CD14-positive monocyte (primary cell): ENCODE measurements around the gene SH2D1B. TPM values are rescaled to one million over a fixed set of nuclear protein-coding genes. Genes with fewer than 3 reads are reported as not detected.

ENCODE experiments used
- DNase-seq, 3 donors: peaks; one replicate each; pipeline ENCODE4 v3.0.0-alpha.2; 2011 to 2022
- H2AFZ ChIP-seq: 2 replicates; pipeline ENCODE4 v1.6.0; 2012; ENCODE audit warnings: mild to moderate bottlenecking, low read depth, low read length, inconsistent platforms; ENCODE audit not compliant: insufficient read depth, poor library complexity, severe bottlenecking
- H3K27ac ChIP-seq, 2 donors: 1 replicate in 1 of 2; 2 replicates in 1 of 2; pipeline ENCODE4 v1.5.1; 2012 to 2013; ENCODE audit warnings: low read length in 2 of 2, control low read depth in 1 of 2, inconsistent platforms in 1 of 2, low read depth in 1 of 2, mild to moderate bottlenecking in 1 of 2
- H3K27me3 ChIP-seq, 2 donors: one replicate each; pipeline versions ENCODE4 v1.6.0 to v1.6.1; 2011 to 2013; ENCODE audit warnings: low read length in 2 of 2; ENCODE audit not compliant: control insufficient read depth in 2 of 2, insufficient read depth in 2 of 2
- H3K36me3 ChIP-seq, 2 donors: replicated peaks in 1 of 2; 1 replicate in 1 of 2; 2 replicates in 1 of 2; pipeline versions ENCODE4 v1.5.1 to v1.6.1; 2012 to 2013; ENCODE audit warnings: low read length in 2 of 2, control low read depth in 1 of 2, inconsistent platforms in 1 of 2, mild to moderate bottlenecking in 1 of 2; ENCODE audit not compliant: insufficient read depth in 2 of 2, control insufficient read depth in 1 of 2
- H3K4me1 ChIP-seq, 2 donors: 1 replicate in 1 of 2; 2 replicates in 1 of 2; pipeline versions ENCODE4 v1.5.1 to v1.6.1; 2012 to 2013; ENCODE audit warnings: low read length in 2 of 2, control low read depth in 1 of 2, inconsistent platforms in 1 of 2, mild to moderate bottlenecking in 1 of 2, moderate library complexity in 1 of 2; ENCODE audit not compliant: insufficient read depth in 2 of 2, control insufficient read depth in 1 of 2
- H3K4me2 ChIP-seq: replicated peaks from 2 replicates; pipeline ENCODE3; 2012; ENCODE audit warnings: low read length, moderate library complexity, mild to moderate bottlenecking; ENCODE audit not compliant: poor library complexity, severe bottlenecking; ENCODE audit errors: extremely low read depth
- H3K4me3 ChIP-seq, 3 experiments: fragments of 200-600 bp in 1 of 3; sonication (generic) in 1 of 3; replicated peaks in 1 of 3; 1 replicate in 2 of 3; 2 replicates in 1 of 3; pipeline ENCODE4 v1.5.1; 2011 to 2013; ENCODE audit warnings: low read length in 3 of 3, mild to moderate bottlenecking in 3 of 3, control low read depth in 2 of 3, low read depth in 2 of 3, inconsistent platforms in 1 of 3, moderate library complexity in 1 of 3
- H3K79me2 ChIP-seq: 2 replicates; pipeline ENCODE4 v1.6.0; 2012; ENCODE audit warnings: mild to moderate bottlenecking, control low read depth, inconsistent platforms, low read length, moderate library complexity; ENCODE audit not compliant: insufficient read depth
- H3K9ac ChIP-seq: 2 replicates; pipeline ENCODE4 v1.6.0; 2017; ENCODE audit warnings: low read length, mild to moderate bottlenecking; ENCODE audit not compliant: insufficient read depth, poor library complexity, severe bottlenecking
- H3K9me3 ChIP-seq, 2 donors: replicated peaks in 1 of 2; 1 replicate in 1 of 2; 2 replicates in 1 of 2; pipeline versions ENCODE4 v1.5.1 to v1.6.1; 2012 to 2013; ENCODE audit warnings: low read length in 2 of 2, control low read depth in 1 of 2; ENCODE audit not compliant: control insufficient read depth in 1 of 2, insufficient read depth in 1 of 2
- H4K20me1 ChIP-seq: 2 replicates; pipeline ENCODE4 v1.6.0; 2012; ENCODE audit warnings: mild to moderate bottlenecking, low read length, control low read depth, moderate library complexity; ENCODE audit not compliant: insufficient read depth
- H3K27ac Mint-ChIP-seq, 7 donors: one replicate each; pipeline ENCODE4 v1.8.0; 2020; ENCODE audit warnings: mild to moderate bottlenecking in 7 of 7, mixed read lengths in 7 of 7, moderate library complexity in 6 of 7, inconsistent platforms in 2 of 7
- H3K27me3 Mint-ChIP-seq, 3 donors: one replicate each; pipeline ENCODE4 v1.8.0; 2021 to 2022; ENCODE audit warnings: low read depth in 3 of 3, mild to moderate bottlenecking in 3 of 3, mixed read lengths in 3 of 3, moderate library complexity in 3 of 3, inconsistent platforms in 1 of 3
- H3K36me3 Mint-ChIP-seq, 2 donors: one replicate each; pipeline ENCODE4 v1.8.0; 2020; ENCODE audit warnings: mixed read lengths in 2 of 2, inconsistent platforms in 1 of 2, mild to moderate bottlenecking in 1 of 2
- H3K4me1 Mint-ChIP-seq: one replicate; pipeline ENCODE4 v1.8.0; 2020; ENCODE audit warnings: mild to moderate bottlenecking, mixed read lengths
- H3K4me3 Mint-ChIP-seq, 2 donors: one replicate each; pipeline ENCODE4 v1.8.0; 2020; ENCODE audit warnings: mild to moderate bottlenecking in 2 of 2, mixed read lengths in 2 of 2, moderate library complexity in 1 of 2
- H3K9me3 Mint-ChIP-seq, 7 donors: one replicate each; pipeline ENCODE4 v1.8.0; 2020 to 2022; ENCODE audit warnings: mixed read lengths in 7 of 7, mild to moderate bottlenecking in 6 of 7, moderate library complexity in 6 of 7, inconsistent platforms in 2 of 7
- CTCF ChIP-seq: fragments of 200-600 bp; IDR thresholded peaks from one replicate; pipeline ENCODE4 v1.8.0; 2022; ENCODE audit warnings: antibody characterized with exemption, mild to moderate bottlenecking
- WGBS: methylation state at CpG from one replicate; pipeline ENCODE4 v1.1.5; 2013; ENCODE audit warnings: missing lambda C conversion rate; ENCODE audit not compliant: insufficient coverage; 5-methylcytosine and 5-hydroxymethylcytosine counted together
- intact Hi-C, 2 donors: fragments of 100-400 bp; cut with micrococcal nuclease; formaldehyde crosslinking; loops; one replicate each; pipeline versions ENCODE4 v1.15.0 to v1.15.1; 2023
- polyA plus RNA-seq, 3 donors: library from polyadenylated mRNA; depleted of rRNA in 1 of 3; unstranded in 2 of 3; stranded (reverse) in 1 of 3; fragments of 300-500 nt in 2 of 3; fragments of >200 nt in 1 of 3; fragmentation: Illumina TruSeq in 2 of 3; gene quantifications; 1 replicate in 2 of 3; 2 replicates in 1 of 3; pipeline ENCODE4 v1.2.3, GENCODE V29; 2012 to 2021

The SH2D1B gene
- polyA plus RNA-seq, 3 donors, result 0.88 to 2.9 (median 1.7) TPM

- no peaks in the 10 kb centered on the region for H4K20me1 ChIP-seq
- Mint-ChIP-seq H3K4me3 (peak overlapping the region in 1 of 2 donors; percentile 51), H3K27ac (no peak overlapping the region), H3K4me1 (peaks cover 37% of the 10 kb centered on the region), H3K36me3 (no peaks in the 10 kb centered on the region), H3K9me3 (no peaks in the 10 kb centered on the region), H3K27me3 (no peaks in the 10 kb centered on the region)
- H3K27me3 ChIP-seq, result no peaks in the 10 kb centered on the region
- WGBS, result 46% methylated on average over 3 of the region's 11 CpGs
- peak overlapping the region; percentile 19 for H2AFZ ChIP-seq
- peaks cover 13 to 30% of the 10 kb centered on the region in 2 donors for H3K4me1 ChIP-seq
- H3K36me3 ChIP-seq, result no peaks in the 10 kb centered on the region
- H3K9ac ChIP-seq, result no peak overlapping the region
- H3K4me3 ChIP-seq, result no peak overlapping the region
- no peak overlapping the region for H3K4me2 ChIP-seq
- DNase-seq, result no peak
- H3K9me3 ChIP-seq, result no peaks in the 10 kb centered on the region
- H3K79me2 ChIP-seq, result no peaks in the 10 kb centered on the region
- TF ChIP-seq CTCF, result no peak
- H3K27ac ChIP-seq, result no peak overlapping the region
- intact Hi-C loops, result no loop called here
These were observed 22.7 kb downstream of the SH2D1B start for GRCh38 chr1:162389021-162389818.

- Mint-ChIP-seq H3K27me3 (no peaks in the 10 kb centered on the region), H3K36me3 (no peaks in the 10 kb centered on the region), H3K4me1 (peaks cover 37% of the 10 kb centered on the region), H3K27ac (no peak overlapping the region), H3K4me3 (no peak overlapping the region), H3K9me3 (no peaks in the 10 kb centered on the region)
- no peak for DNase-seq
- no peaks in the 10 kb centered on the region for H4K20me1 ChIP-seq
- no peak overlapping the region for H3K4me2 ChIP-seq
- H3K36me3 ChIP-seq, result no peaks in the 10 kb centered on the region
- H3K79me2 ChIP-seq, result no peaks in the 10 kb centered on the region
- no peaks in the 10 kb centered on the region for H3K9me3 ChIP-seq
- H3K9ac ChIP-seq, result no peak overlapping the region
- H3K27me3 ChIP-seq, result no peaks in the 10 kb centered on the region
- no peak overlapping the region for H3K4me3 ChIP-seq
- intact Hi-C loops, result no loop called here
- H3K4me1 ChIP-seq, result peaks cover 13 to 30% of the 10 kb centered on the region in 2 donors
- no peak overlapping the region for H2AFZ ChIP-seq
- WGBS, result 93% methylated on average over 3 of the region's 5 CpGs
- H3K27ac ChIP-seq, result no peak overlapping the region
- no peak for TF ChIP-seq CTCF
These were observed 23.3 kb downstream of the SH2D1B start for GRCh38 chr1:162388615-162389014.
